Activated T-helper 1 cell treated with anti-CD3 and anti-CD28 coated beads, Interleukin-2, amount 50 U/mL, for 16 hours (primary cell): Measurements from ENCODE around the gene TTLL9.

Source experiments
- DNase-seq, 2 donors: peaks; one replicate each; pipeline ENCODE4 v3.0.0-alpha.2; 2020; ENCODE audit warnings: low read depth in 1 of 2, low spot score in 1 of 2

Gene TTLL9

DNA sequence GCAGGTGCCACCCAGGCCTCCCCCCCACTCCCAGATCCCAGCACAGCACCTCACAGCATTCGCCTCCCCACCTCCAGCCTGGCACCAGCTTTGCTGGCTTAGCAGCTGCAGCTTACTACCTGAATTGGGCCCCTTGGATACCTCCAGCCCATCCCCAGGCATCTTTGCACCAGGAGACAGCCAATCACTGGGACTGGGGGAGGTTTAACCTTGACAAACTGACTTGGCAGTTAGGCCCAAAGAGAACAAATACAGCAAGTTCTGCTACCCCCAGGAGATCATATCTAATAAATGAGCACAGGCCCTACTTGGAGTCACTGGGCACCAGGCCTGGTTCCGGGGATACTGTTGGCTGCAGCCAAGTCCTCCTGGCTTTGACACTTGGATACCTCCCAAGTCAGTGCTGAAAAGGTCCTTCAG lies 72.6 kb downstream of the TTLL9 start:
- no peak for DNase-seq

DNA sequence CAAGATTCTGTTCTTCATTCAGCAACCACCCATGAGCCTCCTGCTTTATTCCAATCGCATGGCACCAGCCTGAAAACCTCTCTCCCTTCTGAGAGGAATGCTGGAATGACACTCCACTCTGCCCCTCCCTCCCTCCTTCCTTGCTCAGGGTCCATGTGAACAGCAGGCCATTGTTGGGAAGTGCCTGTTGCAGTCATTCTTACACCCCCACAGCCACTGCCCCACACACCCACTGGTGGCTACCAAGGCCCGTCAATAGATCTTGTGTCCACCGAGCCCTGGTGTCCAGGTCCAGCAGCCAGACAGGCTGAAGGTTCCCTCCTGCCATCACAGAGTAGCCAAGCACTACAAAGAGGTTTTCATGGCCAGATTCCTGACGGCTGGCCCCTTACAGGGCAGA lies 74.9 kb downstream of the TTLL9 start:
- no peak for DNase-seq

DNA sequence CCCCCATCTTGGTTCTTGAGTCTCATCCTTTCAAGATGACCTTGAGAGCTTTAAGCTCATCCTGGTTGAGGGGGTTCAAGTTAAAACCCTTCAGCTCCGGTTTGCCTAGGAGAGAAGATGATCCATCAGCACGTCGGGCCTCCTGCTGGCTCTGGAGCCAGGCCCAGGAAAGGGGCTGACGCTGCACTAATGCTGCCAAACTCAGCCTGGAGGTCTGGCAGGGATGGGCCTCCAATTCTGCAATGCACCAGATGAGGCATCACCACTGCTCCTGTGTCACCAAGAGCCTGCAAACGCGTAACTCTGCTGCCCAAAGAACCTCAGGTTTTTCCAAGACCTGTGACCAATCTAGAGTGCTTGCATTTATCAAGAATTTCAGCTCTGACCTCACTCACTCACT lies 75.4 kb downstream of the TTLL9 start:
- DNase-seq: no peak

DNA sequence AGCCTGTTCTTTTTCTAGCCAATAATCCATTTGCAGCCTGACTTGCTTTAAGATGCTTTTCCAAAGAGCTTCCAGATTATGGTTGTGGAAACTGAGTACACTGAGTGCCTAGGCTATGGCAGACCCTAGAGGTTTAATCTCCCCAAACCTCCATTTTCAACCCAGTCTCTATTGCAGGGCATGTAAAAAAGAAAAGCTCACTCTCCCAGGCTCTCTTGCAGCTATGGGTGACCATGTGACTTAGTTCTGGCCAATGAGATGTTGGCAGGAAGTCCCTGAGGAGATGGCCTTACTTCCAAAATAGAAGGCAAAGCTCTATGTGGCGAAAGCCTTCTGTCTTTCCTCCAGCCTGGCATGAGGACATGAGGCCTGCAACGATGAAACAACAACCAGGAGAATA lies 77.6 kb downstream of the TTLL9 start:
- no peak for DNase-seq

DNA sequence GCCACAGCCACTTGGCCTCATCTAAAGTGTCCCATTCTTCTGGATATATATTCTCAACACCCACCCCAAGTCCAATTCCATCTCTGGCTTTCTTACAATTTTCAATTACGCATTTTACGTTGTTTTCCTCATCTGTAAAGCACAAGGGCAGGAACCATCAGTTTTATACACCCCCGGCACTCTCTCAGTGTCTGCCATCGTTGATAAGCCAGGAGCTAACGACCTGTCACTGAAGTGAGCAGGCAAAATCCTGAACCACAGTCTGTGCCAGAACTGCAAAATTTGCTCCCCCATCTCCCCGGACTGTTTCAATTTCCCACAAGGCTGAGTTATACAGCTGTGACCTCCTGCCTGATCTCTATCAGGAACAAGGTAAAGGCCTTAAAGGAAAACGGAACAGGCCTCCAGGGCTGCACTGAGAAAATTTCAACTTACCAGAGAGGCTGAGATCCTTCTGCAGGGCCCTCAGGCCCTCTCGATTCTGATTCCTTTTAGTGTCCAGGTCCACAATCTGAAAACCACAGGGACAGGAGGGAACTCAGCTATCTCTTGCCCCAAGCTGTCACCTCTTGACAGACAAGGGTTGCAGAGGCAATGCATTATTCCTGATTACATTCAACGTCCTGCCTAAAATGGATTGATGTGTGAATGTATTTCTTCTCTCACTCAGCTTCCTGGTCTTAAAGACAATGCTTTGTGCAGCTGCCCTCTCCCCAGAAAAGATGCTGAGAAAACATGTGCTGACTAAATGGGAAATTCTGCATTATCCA lies 79.6 kb downstream of the TTLL9 start:
- no peak for DNase-seq

DNA sequence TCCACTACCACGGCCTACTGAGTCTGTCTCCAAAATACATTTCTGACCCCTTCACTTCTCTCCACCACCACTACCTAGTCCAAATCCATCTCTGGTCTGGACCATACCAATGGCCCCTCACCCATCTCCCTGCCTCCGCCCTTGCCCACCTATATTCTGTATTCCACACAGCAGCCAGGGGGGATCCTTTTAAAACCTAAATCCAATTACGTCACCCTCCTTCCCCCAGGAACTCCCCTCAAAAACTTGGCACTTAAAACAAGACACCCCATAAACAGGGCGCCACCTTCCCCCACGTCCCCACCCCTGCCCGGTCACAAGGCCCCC lies 80.7 kb downstream of the TTLL9 start:
- no peak for DNase-seq

DNA sequence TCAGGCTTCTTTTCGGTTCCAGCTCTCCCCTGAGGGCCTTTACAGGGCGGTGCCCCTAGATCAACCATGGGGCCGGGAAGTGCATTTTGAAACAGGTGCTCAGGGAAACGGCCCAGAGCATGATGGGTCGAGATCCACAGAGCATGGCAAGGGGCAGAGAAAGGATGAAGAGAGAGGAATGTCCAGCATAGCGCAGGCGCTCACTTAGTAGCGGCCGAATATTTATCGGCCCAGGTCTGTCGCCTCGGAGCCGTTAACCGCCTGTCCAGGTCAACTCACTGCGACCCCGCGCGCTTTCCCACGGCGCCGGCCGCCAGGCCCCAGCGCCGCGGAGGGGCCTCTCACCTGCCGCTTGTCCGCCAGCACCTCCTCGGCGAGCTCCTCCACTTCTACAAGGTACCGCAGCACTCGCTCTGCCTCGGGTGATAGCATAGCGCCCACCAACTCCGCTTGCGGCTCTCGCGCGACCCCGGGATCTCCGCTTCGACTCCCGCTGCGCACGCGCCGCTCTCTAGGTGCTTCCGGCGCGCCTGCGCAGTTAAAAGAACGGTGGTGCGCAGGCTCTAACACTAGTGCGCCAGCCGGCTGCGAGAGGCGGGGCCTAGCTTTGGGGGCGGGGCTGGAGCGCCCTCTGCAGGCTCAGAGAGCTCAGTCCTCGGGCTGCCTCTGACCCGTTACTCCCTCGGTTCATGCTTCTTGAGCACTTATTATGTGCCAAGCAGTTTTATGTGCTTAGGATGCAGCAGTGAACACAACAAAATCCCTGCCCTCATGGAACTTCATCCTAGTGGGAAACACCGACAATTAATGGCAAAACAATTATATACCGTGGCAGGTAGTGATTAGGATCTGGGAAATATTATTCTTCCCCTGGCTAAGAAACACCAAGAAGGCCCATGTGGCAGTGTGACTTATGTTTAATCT lies 81.4 kb downstream of the TTLL9 start, which contains the start of gene PDRG1:
PDRG1 (minus strand) TSS at position 517 of the 924 bp plus-strand sequence; CDS start at position 432, 85 bp downstream.
- peak; percentile 95 to 96 for DNase-seq

DNA sequence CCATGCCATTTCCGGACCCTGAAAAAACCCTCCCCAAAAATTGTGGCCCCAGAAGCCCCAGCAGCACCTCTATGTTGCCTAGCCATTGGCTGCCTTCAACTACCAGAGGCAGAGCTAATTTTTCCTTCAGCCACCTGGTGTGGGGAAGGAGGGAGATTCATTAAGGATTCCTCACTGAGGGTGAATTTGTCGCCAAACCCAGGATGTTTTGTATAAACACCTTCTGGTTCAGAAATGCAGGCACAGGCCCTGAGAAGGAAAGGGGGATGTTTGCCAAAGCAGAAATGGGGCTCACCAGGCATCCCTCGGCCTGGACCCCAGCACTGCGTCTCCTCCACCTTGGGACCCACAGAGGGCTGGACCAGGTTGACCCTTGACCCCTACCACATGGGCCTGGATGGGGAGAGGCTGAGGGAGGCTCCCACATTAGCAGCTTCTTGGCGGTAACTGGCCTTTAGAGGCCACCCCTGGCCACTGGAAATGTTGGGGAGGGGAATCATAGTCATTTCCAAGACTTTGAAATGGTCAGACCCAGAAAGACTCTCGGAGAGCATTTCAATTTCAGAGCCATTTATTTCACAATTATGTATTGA lies 83.2 kb downstream of the TTLL9 start:
- no peak for DNase-seq

DNA sequence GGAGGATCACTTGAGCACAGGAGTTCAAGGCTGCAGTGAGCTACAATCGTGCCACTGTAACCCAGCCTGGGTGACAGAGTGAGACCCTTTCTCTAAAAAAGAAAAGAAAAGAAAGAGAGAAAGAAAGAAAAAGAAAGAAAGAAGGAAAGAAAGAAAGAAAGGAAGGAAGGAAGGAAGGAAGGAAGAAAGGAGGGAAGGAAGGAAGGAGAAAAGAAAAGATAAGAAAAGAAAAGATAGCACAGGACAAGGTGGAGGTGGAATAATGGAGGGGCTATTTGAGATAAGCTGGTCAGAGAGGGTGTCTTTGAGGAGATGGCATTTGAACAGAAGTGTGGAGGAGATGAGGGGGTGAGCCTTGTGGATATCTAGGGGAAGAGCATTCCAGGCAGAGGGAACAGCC lies 84.1 kb downstream of the TTLL9 start:
- DNase-seq: no peak

DNA sequence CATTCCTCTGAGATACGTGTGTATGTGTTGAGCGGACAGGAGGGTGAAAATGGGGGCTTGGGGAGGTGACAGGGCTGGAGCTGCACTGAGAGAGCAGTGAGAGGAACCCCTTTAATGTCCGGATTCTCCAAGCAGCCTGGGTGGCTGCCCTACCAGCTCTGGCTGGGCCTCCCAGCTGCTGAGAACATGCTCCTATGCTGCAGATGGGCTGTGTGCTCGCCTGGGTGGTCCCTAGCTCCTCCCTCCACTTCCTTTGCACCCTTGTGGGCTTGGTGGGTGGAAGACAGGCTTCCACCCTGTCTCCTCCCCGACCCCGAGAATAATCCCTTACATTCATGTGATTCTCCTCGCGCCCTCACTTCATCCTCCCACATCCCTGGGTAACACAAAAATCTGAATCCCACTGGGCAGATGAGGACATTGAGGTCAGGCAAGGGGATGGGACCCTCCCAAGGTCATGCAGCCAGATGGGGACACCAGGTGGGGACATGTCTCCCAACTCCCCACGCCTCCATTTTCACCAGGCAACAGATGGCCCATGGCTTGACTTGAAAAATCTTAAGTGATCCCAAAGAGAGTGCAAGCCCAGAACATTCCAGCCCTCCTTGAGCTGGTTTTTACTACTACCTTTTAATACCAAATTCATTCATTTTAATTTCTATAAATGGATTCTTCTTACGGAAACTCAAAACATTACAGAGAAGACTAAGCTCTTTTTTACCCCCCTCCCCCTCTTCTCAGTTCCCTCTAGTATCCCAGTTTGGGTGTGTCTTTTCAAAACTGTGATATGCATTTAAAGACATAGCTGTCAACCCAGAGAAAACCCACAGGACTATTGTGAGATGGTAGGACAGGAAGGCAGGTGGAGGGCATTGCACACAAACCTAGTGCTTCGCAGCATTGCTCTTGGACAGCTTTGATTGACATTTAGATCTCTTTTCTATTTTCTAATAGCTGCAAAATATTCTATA lies 86.4 kb downstream of the TTLL9 start:
- DNase-seq: no peak

DNA sequence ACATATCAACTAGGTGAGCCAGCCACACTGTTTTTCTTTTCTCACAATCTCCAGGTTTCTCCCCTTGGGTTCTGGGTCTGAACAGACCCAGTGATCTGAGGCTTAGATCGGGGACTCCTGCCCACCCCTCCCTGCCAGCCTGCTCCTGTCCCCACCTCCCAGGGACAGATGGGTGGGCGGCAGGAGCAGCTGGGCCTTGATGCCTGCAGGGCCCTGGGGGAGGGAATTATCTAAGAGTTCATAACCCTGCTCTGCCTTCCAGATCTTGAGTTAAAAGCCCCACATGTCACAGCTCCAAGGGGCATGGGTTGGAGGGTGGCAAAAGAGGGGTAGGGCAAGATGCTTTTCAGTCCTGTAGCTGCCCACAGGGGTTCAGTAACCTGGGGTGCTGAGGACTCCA lies 92.3 kb downstream of the TTLL9 start:
- DNase-seq: no peak

DNA sequence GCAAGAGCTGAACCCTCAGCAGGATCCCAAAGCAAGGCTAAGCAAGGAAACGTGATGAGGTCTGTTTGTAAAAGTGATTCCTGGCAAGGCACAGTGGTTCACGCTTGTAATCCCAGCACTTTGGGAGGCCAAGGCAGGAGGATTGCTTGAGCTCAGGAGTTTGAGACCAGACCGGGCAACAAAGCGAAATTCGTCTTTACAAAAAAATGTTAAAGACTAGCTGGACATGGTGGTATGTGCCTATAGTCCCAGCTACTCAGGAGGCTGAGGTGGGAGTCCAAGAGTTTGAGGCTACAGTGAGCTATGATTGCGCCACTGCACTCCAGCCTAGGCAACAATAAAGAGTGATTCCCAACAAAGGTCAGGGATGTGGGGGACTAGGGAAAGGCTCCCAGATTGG lies 93.5 kb downstream of the TTLL9 start:
- DNase-seq: no peak

DNA sequence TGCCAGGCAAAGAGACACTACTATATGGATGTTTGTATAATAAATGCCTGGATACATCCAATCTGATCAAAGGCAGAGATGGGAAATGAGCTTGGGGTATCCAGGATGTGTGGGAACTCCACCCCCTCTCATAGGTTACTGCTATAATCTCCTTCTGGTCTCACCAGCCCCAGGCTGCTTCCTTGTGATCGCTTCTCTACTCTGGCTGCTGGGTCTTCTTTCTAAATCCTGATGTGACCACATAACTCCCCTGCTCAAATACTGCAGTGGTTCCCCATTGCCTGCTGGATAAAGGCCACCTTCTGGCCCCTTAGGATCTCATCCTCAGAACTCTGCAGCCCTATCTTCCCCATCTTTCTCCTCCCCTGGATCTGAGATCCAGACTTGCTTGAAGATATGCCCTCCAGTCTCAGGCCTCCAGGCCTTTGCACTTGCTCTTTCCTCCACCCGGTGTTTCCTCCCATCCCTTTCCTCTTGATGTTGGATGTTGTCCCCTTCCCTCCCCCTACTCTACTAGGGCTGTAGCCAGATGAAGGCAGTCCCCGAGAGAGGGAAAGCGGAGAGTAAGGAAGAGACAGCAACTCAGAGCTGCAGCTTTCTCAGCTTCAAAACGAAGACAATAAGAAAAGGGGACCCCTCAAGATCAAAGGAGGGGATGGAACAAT lies 96.7 kb downstream of the TTLL9 start:
- no peak for DNase-seq

DNA sequence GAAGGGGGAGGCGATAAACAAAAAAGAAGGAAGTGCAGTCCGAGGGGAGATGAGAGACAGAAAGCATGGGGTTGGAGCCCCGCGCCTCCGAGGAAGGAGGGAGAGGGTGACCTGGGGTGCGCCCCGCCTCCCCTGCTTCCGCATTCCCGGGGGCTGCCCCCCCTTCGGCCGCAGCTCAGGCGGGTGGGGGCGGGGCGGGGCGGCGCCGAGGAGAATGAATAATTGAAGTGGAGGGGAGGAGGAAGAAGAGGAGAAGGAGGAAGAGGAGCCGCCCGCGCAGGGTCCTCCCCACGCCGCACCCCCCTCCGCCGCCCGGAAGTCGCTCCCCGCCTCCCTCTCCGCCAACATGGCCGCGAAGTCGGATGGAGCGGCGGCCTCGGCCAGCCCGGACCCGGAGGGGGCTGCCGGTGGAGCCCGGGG lies 97.4 kb downstream of the TTLL9 start, which contains the start of gene XKR7:
XKR7 (plus strand) TSS at position 322 of the 420 bp plus-strand sequence; CDS start at position 347, 25 bp downstream.
- DNase-seq: no peak

DNA sequence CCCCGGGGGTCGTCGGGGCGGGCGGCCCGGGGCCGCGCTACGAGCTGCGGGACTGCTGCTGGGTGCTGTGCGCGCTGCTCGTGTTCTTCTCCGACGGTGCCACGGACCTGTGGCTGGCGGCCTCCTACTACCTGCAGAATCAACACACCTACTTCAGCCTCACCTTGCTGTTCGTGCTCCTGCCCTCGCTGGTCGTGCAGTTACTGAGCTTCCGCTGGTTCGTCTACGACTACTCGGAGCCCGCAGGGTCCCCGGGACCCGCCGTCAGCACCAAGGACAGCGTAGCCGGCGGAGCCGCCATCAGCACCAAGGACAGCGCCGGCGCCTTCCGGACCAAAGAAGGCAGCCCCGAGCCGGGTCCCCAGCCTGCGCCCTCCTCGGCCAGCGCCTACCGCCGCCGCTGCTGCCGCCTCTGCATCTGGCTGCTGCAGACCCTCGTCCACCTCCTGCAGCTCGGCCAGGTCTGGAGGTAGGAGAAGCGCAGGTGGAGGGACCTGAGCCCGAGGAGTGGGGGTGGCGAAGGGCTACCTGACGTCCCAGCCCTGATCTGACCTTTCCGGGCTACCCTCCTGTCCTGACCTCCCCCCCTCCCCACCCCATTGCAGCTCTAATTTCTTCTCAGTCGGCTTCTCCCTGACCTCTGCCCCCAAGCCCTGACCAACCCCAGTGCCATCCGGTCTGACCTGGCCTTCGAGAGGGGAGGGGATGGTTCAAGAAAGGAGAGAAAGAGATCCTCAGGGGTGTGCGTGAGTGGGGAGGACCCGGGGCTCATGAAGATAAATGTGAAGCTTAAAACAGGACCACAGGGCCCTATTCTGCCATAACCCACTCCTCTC lies 98.1 kb downstream of the TTLL9 start:
- DNase-seq: peak; percentile 70 to 76

DNA sequence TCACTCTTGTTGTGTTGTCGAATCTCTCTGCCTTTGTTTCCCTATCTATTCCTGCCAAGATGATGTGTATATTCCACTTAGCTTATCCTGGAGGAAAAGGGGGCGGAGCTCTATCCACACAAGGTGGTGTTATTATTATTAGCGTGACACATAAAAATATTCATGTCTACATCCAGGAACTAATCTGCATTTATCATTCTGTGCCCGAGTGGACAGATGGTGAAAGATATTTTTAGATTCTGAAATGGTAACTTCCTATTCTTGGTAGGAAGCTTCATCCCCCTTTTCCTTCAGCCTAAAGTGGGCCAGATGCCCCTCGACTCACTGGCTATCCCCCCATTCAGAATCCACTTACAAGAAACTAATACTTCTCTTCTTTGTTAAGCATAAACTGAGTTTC lies 99.6 kb downstream of the TTLL9 start:
- DNase-seq: no peak

DNA sequence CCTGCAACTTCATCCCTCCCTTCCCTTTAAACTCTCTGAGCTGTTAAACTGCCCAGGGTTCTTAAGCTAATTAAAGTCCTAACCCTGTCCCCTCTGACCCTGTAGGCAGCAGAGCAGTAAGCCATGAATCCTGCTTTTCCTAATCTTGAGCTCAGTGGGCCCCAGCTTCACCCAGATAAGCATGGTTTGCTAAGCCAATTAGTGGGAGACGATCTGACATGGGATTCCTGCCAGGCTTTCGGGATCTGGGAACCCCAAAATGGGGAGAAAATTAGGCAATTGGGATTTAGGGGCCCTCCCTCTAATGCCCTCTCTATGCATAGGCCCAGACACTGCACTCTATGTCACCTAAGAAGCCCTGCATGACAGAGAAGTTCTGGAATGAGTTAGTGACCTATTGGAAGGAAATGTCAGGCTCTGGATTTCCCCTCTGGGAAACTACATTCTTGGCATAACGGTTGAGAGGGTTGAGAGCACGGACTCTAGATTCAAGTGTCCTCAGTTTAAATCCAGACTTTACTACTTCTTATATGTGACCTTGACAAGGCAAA lies 102.1 kb downstream of the TTLL9 start:
- no peak for DNase-seq

DNA sequence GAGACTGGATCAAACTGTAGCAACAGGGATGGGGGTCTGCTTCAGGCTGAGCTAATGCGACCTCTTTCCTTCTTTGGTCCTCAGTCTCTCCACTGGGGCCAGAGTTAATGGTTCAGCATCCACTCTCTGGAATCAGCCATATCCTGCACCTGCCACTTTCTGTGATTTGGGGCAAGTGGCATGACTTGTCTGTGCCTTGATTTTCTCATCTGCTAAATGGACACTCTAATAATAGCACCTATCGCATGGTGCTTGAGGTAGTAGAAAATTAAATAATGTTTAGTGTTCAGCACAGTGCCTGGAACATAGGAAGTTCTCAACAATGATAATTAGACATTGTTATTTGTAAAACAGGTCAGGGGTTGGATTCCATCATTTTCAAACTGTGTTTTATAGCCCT lies 103.9 kb downstream of the TTLL9 start:
- DNase-seq: no peak

DNA sequence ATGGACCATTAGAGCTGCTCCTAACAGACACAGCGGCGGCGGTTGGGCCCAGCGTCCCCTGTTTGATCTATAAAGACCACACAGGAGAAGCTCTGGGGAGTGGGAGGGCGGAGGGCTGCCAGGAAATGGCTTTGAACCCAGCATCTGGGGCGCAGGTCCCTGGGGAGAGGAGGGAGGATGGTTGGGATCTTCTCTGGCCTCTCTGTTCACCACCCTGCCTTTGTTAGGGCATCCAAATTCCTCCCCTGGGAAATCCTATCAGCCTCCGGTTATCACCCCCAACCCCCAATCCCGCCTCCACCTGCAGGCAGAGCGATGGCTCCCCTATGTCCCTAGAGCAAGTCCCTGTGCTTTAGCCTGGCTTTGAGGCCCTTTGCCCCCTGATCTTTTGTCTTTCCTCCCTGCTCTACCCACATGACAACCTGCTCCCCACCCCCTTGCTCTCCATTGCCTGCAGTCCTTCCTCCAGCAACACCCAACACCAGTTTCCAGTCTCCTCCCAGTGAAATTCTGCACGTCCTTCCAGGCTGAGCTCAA lies 104.6 kb downstream of the TTLL9 start:
- DNase-seq: no peak
